ENCODE results near the gene ZDHHC11B.
"Not testable (repeated sequence)": the region's sequence is repeated elsewhere in the genome, so short reads cannot be mapped to it uniquely, and the experiment has no call there.

DNA sequence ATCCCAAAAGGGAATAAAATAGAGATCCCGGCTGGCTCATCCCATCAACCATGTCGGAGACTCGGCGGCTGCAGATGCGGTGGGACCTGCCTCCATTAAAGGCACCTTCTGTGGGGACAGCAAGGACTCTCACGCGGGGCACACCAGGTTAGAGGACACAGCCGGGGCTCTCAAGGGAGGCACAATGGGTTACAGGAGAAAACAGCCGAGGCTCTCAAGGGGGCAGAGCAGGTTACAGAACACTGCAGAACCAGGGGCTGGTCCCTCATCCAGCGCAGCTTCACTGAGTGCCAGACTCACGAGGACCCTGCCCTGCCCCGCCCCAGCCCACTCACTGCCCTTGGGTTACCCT is 98.4 kb downstream of the ZDHHC11B start:
- TF ChIP-seq, protein P1, sequence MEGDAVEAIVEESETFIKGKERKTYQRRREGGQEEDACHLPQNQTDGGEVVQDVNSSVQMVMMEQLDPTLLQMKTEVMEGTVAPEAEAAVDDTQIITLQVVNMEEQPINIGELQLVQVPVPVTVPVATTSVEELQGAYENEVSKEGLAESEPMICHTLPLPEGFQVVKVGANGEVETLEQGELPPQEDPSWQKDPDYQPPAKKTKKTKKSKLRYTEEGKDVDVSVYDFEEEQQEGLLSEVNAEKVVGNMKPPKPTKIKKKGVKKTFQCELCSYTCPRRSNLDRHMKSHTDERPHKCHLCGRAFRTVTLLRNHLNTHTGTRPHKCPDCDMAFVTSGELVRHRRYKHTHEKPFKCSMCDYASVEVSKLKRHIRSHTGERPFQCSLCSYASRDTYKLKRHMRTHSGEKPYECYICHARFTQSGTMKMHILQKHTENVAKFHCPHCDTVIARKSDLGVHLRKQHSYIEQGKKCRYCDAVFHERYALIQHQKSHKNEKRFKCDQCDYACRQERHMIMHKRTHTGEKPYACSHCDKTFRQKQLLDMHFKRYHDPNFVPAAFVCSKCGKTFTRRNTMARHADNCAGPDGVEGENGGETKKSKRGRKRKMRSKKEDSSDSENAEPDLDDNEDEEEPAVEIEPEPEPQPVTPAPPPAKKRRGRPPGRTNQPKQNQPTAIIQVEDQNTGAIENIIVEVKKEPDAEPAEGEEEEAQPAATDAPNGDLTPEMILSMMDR (IDR thresholded peaks at IDR 0.05), result not testable (repeated sequence)
- not testable (repeated sequence) for TF ChIP-seq EZH2phosphoT487, EZH2 (IDR thresholded peaks at IDR 0.05)

All from neural progenitor cell (in vitro differentiated cells).